HG03469 (cell line): Measurements from ENCODE around the gene PPP1R27.
A peak's percentile ranks its signal among the peaks of the same experiment; 100 is the strongest.
"Not testable (repeated sequence)": the region's sequence is repeated elsewhere in the genome, so short reads cannot be mapped to it uniquely, and the experiment has no call there.

Experiments used
- ATAC-seq: cut with Tn5 transposase; IDR thresholded peaks from one replicate; pipeline ENCODE4 v1.9.1; 2021; ENCODE audit warnings: mild to moderate bottlenecking, moderate library complexity, moderate number of reproducible peaks; ENCODE audit not compliant: unreplicated experiment

Gene PPP1R27

GRCh38 chr17:81842725-81843504 is 8.1 kb upstream of the PPP1R27 start:
- ATAC-seq = no peak

GRCh38 chr17:81842378-81842724 is 7.5 kb upstream of the PPP1R27 start:
- no peak for ATAC-seq

DNA sequence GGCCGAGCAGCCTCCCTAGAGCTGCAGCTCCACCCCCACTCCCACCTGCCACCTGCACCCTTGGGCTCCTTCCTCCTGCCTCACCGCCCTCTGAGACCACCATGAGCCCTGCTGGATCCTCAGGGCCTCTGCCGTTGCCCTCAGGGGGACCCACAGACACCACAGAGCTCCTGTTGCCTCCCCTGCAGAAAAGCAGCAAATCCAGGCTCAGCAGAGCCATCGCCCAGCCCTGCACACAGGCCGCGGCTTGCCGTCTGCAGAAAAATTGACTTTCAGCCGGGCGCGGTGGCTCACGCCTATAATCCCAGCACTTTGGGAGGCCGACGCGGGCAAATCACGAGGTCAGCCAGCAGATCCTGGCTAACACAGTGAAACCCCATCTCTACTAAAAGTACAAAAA is 7.0 kb upstream of the PPP1R27 start:
- ATAC-seq = no peak

DNA sequence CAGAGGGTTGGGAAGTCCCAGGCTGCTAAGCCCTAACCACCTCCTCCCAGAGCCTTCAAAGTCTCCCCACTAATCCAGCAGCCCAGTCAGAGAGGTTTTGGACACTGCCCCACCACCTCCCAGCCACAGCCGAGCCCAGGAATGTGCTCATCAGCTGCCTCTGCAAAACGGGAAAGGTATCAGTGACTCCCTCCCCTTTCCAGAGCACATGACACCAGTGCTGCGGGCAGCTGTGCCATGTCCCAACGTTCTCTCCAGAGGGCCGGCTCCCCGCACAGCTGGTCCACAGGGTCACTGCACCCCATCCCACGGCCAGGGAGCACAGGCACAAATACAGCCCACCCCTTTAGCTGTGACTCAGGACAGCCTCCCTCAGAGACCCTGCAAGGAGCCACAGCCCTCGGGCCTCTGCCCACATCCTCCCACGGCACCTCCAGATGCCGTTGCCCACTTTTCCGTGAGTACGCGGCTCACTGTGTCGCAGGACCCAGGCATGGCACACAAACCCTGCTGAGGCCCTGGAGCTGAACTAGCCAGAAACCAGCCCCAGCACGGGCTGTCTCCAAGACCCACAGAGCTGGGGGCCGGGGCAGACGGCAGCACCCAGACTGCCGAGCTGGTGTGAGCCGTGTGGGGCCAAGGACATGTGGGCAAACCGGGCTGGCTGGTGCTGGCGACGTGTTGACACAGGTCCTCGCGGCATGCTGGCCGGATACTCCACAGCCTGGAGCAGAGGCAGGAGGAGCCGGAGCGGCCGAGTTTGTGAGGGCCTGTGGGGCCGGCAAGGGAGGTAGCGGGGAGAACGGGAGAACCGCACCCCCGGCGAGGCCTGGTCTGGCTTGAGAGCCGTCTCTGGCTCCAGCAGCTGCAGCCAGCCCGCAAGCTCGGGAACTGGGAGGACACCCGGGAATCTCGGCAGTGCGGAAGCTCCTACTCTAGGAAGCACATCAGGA is 6.3 kb upstream of the PPP1R27 start:
- no peak for ATAC-seq

DNA sequence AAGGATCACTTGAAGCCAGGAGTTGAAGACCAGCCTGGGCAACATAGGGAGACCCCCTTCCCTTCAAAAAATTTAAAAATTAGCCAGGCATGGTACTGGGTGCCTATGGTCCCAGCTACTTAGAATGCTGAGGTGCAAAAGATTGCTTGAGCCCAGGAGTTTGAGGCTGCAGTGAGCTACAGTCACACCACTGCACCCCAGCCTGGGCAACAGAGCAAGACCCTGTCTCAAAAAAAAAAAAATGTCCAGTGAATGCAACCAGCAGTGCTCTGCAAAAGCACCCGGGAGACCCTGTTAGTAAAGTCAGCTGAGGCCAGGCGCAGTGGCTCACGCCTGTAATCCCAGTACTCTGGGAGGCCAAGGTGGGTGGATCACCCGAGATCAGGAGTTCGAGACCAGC is 5.2 kb upstream of the PPP1R27 start:
- not testable (repeated sequence) for ATAC-seq

DNA sequence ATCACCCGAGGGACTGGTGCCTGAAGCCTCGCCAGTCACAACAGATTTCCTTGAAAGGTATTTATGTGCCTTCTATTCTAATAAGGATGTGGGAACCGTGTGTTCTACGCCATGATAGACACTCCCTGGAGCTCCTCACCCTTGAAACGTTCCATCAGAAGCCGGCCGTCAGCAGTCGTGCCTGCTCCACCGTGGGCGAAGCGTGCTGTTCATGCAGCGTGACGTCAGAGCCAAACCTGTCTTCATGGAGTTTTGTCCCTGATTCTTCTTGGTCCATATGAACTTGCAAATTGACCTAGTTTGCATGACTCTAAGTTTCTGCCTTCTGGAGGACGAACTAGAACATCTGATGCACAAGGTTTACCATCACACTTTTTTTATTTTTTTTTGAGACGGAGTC is 4.5 kb upstream of the PPP1R27 start:
- no peak for ATAC-seq

GRCh38 chr17:81838753-81839255 is 4.0 kb upstream of the PPP1R27 start:
- no peak for ATAC-seq

DNA sequence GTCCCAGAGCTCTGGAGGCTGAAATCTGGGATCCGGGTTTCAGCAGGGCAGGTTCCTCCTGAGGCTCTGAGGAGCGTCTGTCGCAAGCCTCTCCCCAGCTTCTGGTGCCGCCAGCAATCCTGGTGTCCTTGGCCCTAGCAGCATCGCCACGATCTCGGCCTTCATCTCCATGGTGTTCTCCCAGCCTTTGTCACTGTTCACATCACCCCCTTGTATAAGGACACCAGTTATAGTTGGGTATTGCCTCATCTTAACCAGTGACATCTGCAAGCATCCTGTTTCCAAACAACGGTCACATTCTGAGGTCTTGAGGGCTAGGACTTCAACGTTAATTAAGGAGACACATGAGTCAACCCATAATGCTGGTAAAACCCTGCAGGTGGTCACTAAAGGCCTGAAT is 2.8 kb upstream of the PPP1R27 start:
- no peak for ATAC-seq

GRCh38 chr17:81833921-81834830 is 674 bp downstream of the PPP1R27 start:
- ATAC-seq = no peak

- ATAC-seq = peak; percentile 69
These were observed 1.5 kb downstream of the PPP1R27 start, which contains the start of gene MCRIP1 for GRCh38 chr17:81833160-81833920. MCRIP1 (minus strand) TSS chr17:81833291; CDS start chr17:81824506, 8,785 bp downstream.

- peak; percentile 9 for ATAC-seq
These were observed 2.2 kb downstream of the PPP1R27 start for GRCh38 chr17:81832608-81833159.

GRCh38 chr17:81831957-81832607 is 2.8 kb downstream of the PPP1R27 start:
- ATAC-seq = no peak

DNA sequence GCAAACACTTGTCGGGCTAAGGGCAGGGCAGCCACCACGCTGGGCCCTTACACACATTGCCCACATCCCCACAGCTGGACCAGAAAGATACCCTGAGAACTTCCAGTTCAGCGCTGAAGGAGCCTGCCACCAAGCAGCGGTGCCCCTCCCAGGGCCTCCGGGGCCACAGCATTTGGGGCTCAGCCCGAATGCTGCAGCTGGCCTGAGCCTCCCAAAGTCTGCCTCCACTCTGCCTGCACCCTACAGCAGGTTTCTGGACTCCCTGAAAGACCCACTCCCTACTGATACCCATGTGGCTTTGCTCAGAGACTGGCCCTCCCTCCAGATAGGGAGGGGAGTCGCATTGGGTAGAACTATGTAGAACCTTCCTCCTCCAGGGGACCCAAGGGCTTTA is 3.3 kb downstream of the PPP1R27 start:
- ATAC-seq = no peak

- no peak for ATAC-seq
These were observed 5.0 kb downstream of the PPP1R27 start for GRCh38 chr17:81829858-81830257.

GRCh38 chr17:81828656-81829055 is 6.2 kb downstream of the PPP1R27 start:
- ATAC-seq = no peak

- no peak for ATAC-seq
These were observed 8.9 kb downstream of the PPP1R27 start for GRCh38 chr17:81825841-81826466.

DNA sequence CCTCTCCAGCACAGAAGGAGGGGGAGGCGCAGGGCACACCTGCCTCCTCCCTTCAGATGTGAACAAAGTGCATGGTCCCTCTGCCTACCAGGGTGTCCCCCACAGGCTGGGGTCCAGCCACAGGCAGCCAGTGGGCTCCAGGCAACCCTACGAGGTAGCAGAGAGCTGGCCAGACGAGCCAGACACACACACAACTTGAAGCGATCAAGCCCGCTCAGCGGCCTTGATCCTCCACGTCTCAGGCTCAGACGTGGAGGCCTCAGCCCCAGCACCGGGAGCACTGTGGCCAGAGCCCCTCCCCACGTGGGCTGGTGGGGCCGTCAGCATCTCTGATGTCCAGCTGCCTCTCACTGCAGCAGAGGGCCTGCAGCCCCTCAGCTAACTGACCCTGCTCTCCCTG is 10.3 kb downstream of the PPP1R27 start:
- no peak for ATAC-seq

DNA sequence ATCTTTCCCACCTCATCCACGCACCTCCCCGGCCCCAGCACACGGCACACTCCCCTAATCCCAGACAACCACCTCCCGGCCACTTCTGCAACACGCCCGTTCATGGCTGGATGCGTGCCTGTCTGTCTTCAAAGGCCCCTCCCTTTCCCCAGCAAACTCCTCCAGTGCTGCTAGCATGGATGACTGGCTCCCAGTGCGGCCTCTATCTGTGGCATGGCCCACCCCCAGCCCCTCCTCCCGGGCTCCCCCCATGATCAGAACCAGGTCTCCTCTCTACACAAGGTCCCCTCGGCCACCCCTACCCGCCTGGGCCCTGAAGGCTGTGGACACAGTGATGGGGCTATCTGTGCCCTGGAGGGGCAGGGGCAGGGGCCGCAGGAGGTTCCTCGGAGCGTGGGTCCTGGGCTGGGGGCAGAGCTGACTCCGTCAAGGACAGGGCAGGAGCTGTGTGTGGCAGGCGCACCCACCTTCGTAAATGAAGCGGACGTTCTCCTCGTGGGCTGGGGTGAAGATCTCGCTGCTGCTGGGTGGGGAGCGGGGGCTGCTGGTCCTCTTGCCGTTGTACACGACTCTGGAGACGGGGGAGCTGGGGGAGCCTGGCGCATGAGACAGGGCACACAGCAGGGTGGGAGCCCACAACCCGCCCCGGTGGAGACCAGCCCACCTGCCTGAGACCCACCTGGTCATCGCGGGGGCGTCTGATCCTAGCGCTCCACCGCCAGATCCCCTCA is 10.9 kb downstream of the PPP1R27 start:
- no peak for ATAC-seq
